Testis (tissue), 3 donors: ENCODE results near the gene XYLB. TPM values are rescaled to one million over a fixed set of nuclear protein-coding genes. Genes with fewer than 3 reads are reported as not detected.

ENCODE experiments used
- DNase-seq: peaks from one replicate; pipeline ENCODE4 v3.0.0-alpha.2; 2019
- H3K27ac ChIP-seq, 2 donors: fragments of 200-600 bp; sonication (generic); one replicate each; pipeline ENCODE4 v1.5.1; 2019
- H3K27me3 ChIP-seq: fragments of 200-600 bp; sonication (generic); one replicate; pipeline ENCODE4 v1.5.1; 2019
- H3K36me3 ChIP-seq: fragments of 200-600 bp; sonication (generic); one replicate; pipeline ENCODE4 v1.5.1; 2017; ENCODE audit warnings: low read depth; ENCODE audit errors: missing control alignments
- H3K4me1 ChIP-seq: fragments of 200-600 bp; sonication (generic); one replicate; pipeline ENCODE4 v1.5.1; 2019
- H3K4me3 ChIP-seq, 2 donors: fragments of 200-600 bp; sonication (generic); one replicate each; pipeline ENCODE4 v1.5.1; 2017 to 2019
- H3K9me3 ChIP-seq: fragments of 200-600 bp; sonication (generic); one replicate; pipeline ENCODE4 v1.5.1; 2017
- CTCF ChIP-seq, 3 experiments: fragments of 450-650 bp in 2 of 3; fragments of 200-600 bp in 1 of 3; sonication (generic) in 1 of 3; IDR thresholded peaks; one replicate each; pipeline ENCODE4 v1.5.1; 2016 to 2019; ENCODE audit warnings: antibody characterized with exemption in 3 of 3, mild to moderate bottlenecking in 2 of 3, moderate library complexity in 1 of 3
- POLR2A ChIP-seq: fragments of 450-650 bp; IDR thresholded peaks from one replicate; pipeline ENCODE4 v1.6.1; 2017; ENCODE audit warnings: antibody characterized with exemption, mild to moderate bottlenecking, moderate library complexity
- WGBS, 2 donors: methylation state at CpG; one replicate each; pipeline ENCODE4 v1.1.5; 2018; 5-methylcytosine and 5-hydroxymethylcytosine counted together
- intact Hi-C: fragments of 100-400 bp; cut with DNase I; formaldehyde crosslinking; loops from one replicate; pipeline ENCODE4 v1.15.1; 2023; ENCODE audit warnings: low total_unique reads
- polyA plus RNA-seq: library from polyadenylated mRNA; stranded (reverse); fragments of 350-450 nt; fragmentation: Illumina TruSeq; extraction: RNeasy Lipid Tissue Mini Kit (QIAGEN cat#74804); gene quantifications from one replicate; pipeline ENCODE4 v1.2.3, GENCODE V29; 2014; ENCODE audit warnings: low read depth, low replicate concordance; ENCODE audit not compliant: insufficient read depth
- total RNA-seq, 2 donors: library from RNA; depleted of rRNA; stranded (reverse); fragments of >200 nt; gene quantifications; one replicate each; pipeline ENCODE4 v1.2.3, GENCODE V29; 2016

Gene XYLB
- total and polyA plus RNA-seq, 3 donors from 2014 or later, result 1.7 to 12.4 (median 5.9) TPM

- intact Hi-C loops, result no loop called here
- DNase-seq, result no peak
- H3K9me3 ChIP-seq, result no peaks in the 10 kb centered on the region
- no peaks in the 10 kb centered on the region for H3K4me1 ChIP-seq
- 86 to 88% methylated on average over 7 to 8 of the region's 8 CpGs for WGBS, 2 donors
- H3K36me3 ChIP-seq, result no peaks in the 10 kb centered on the region
- H3K4me3 ChIP-seq, result no peak overlapping the region
- TF ChIP-seq POLR2A, result no peak
- no peak for TF ChIP-seq CTCF (IDR thresholded peaks at IDR 0.05)
- H3K27me3 ChIP-seq, result no peaks in the 10 kb centered on the region
- no peak overlapping the region for H3K27ac ChIP-seq
These were observed 29.7 kb downstream of the XYLB start for GRCh38 chr3:38376098-38376816.

GRCh38 chr3:38379201-38379770 is 32.7 kb downstream of the XYLB start:
- Histone ChIP-seq H3K27me3 (no peaks in the 10 kb centered on the region), H3K4me1 (no peaks in the 10 kb centered on the region), H3K36me3 (no peaks in the 10 kb centered on the region), H3K9me3 (no peaks in the 10 kb centered on the region), H3K27ac (no peak overlapping the region), H3K4me3 (no peak overlapping the region)
- intact Hi-C loops, result no loop called here
- no peak for DNase-seq
- TF ChIP-seq POLR2A (no peak), CTCF (IDR thresholded peaks at IDR 0.05) (no peak)
- WGBS, 2 donors, result 86 to 91% methylated on average over 6 to 7 of the region's 7 CpGs

- no peak for DNase-seq
- Histone ChIP-seq H3K9me3 (no peaks in the 10 kb centered on the region), H3K27ac (no peak overlapping the region), H3K27me3 (no peaks in the 10 kb centered on the region), H3K4me3 (no peak overlapping the region), H3K36me3 (no peaks in the 10 kb centered on the region), H3K4me1 (no peaks in the 10 kb centered on the region)
- intact Hi-C loops, result no loop called here
- 86 to 91% methylated on average over 7 of the region's 7 CpGs for WGBS, 2 donors
- TF ChIP-seq POLR2A (no peak), CTCF (IDR thresholded peaks at IDR 0.05) (no peak)
These were observed 36.0 kb downstream of the XYLB start for GRCh38 chr3:38382506-38383080.

GRCh38 chr3:38383156-38383875 is 36.7 kb downstream of the XYLB start:
- WGBS, 2 donors, result 90 to 92% methylated on average over 8 of the region's 8 CpGs
- intact Hi-C loops, result no loop called here

More at GRCh38 chr3:38383156-38383875, 36.7 kb downstream of the XYLB start:
- no peak overlapping the region for H3K4me3 ChIP-seq
- no peaks in the 10 kb centered on the region for H3K9me3 ChIP-seq
- H3K4me1 ChIP-seq, result no peaks in the 10 kb centered on the region
- no peaks in the 10 kb centered on the region for H3K27me3 ChIP-seq
- no peak for TF ChIP-seq CTCF (IDR thresholded peaks at IDR 0.05)
- no peak for TF ChIP-seq POLR2A
- no peaks in the 10 kb centered on the region for H3K36me3 ChIP-seq
- no peak overlapping the region for H3K27ac ChIP-seq
- no peak for DNase-seq
